ENCODE data around the gene KIF16B. TPM values are rescaled to one million over a fixed set of nuclear protein-coding genes. Genes with fewer than 3 reads are reported as not detected.

KIF16B gene
- total and polyA plus RNA-seq, 9 of the 15 experiments (the other 6 are each of a cell fraction or from before 2014, with no cell fraction given) = 1.00 to 10.6 (median 8.5) TPM

GRCh38 chr20:16314320-16314719 is 258.9 kb downstream of the KIF16B start:
- Histone ChIP-seq H4K20me1 (replicated peaks; ENCODE audit: control insufficient read depth, insufficient read depth, low read length) (no peaks in the 10 kb centered on the region), H3K4me1 (replicated peaks in 1 of 2; ENCODE audit: control insufficient read depth in 2 of 2, insufficient read depth in 2 of 2, low read length in 2 of 2) (no peaks in the 10 kb centered on the region), H3K27me3 (ENCODE audit: control insufficient read depth in 2 of 2, insufficient read depth in 2 of 2, low read length in 2 of 2) (no peaks in the 10 kb centered on the region), H3K9me3 (replicated peaks; ENCODE audit: control insufficient read depth, insufficient read depth, low read depth, low read length) (no peaks in the 10 kb centered on the region), H3K9me1 (ENCODE audit: control insufficient read depth, insufficient read depth, low read length) (no peaks in the 10 kb centered on the region), H2AFZ (ENCODE audit: low read depth, low read length) (no peak overlapping the region), H3K4me3 (no peak overlapping the region), H3K79me2 (ENCODE audit: control insufficient read depth, insufficient read depth, low read length) (no peaks in the 10 kb centered on the region), H3K36me3 (ENCODE audit: control insufficient read depth, insufficient read depth, low read length) (no peaks in the 10 kb centered on the region), H3K4me2 (ENCODE audit: insufficient read depth, low read length) (no peak overlapping the region), H3K9ac (ENCODE audit: insufficient read depth in 1 of 2, low read depth in 2 of 2, low read length in 2 of 2) (no peak overlapping the region), H3K27ac (ENCODE audit: extremely low read depth, low read depth, low read length) (no peak overlapping the region)
- ChIA-PET POLR2A (no interaction called here), CTCF (ENCODE audit: low intra/inter-chr PET ratio) (no interaction called here)
- no TSS peak for BruUV-seq (replicated peaks)
- in situ Hi-C loops (cut with MboI) (no loop called here), intact Hi-C loops (cut with micrococcal nuclease) (no loop called here)
- TF ChIP-seq ZNF780A (CRISPR knock-in tag; IDR thresholded peaks at IDR 0.05) (no peak), TFAM (CRISPR knock-in tag; conservative IDR thresholded peaks at IDR 0.05) (no peak), ERF (CRISPR knock-in tag; IDR thresholded peaks at IDR 0.05) (no peak), THAP7 (CRISPR knock-in tag; IDR thresholded peaks at IDR 0.05) (no peak), BRF2 (IDR thresholded peaks at IDR 0.05; ENCODE audit: borderline replicate concordance, insufficient read depth, insufficient read length) (no peak), PHB2 (IDR thresholded peaks at IDR 0.05; ENCODE audit: low read depth) (no peak), ZNF512 (tag; IDR thresholded peaks at IDR 0.05) (no peak), RFX5 (IDR thresholded peaks at IDR 0.05; ENCODE audit: low read depth, low read length) (no peak), FOXA1 (IDR thresholded peaks at IDR 0.05; ENCODE audit: borderline replicate concordance) (no peak)
- ATAC-seq = no peak
- no peak for DNase-seq (ENCODE audit: extremely low read depth in 1 of 4, low spot score in 3 of 4)
- WGBS (ENCODE audit: insufficient coverage, low coverage, missing lambda C conversion rate) = 6% methylated on average over 2 of the region's 3 CpGs
- no peak for FAIRE-seq
